Endothelial cell of umbilical vein (primary cell): ENCODE data around the gene CCDC138. TPM values are rescaled to one million over a fixed set of nuclear protein-coding genes. Genes with fewer than 3 reads are reported as not detected.

ENCODE experiments used
- BruUV-seq: library from RNA; stranded (reverse); fragments of 400-500 nt; replicated peaks from 2 replicates; lab custom pipeline; 2021; lab: Mats Ljungman, UMichigan
- CTCF ChIA-PET: fragments of 300-600, 350-600 bp; sonication (Branson Sonifier 250); formaldehyde crosslinking; loops from one replicate; lab custom pipeline; 2021; ENCODE audit warnings: antibody characterized with exemption, inconsistent platforms; lab: Charles Lee
- POLR2A ChIA-PET: fragments of 300-600, 350-600 bp; sonication (Branson Sonifier 250); formaldehyde crosslinking; loops from one replicate; lab custom pipeline; 2021; ENCODE audit warnings: antibody characterized with exemption, inconsistent platforms; lab: Charles Lee
- DNase-seq: peaks from one replicate; pipeline ENCODE4 v3.0.0-alpha.2; 2011; ENCODE audit warnings: low read depth, low spot score
- FAIRE-seq: peaks from 2 replicates; lab custom pipeline; 2011; peaks lifted over from hg19 to GRCh38; lab: Jason Lieb, UNC
- H2AFZ ChIP-seq: 2 replicates; pipeline ENCODE4 v1.6.0; 2012; ENCODE audit warnings: low read depth, low read length, control low read depth, inconsistent platforms
- H3K27ac ChIP-seq: 2 replicates; pipeline ENCODE4 v1.5.1; 2011; ENCODE audit warnings: low read depth, mild to moderate bottlenecking, control low read depth, low read length, moderate library complexity; ENCODE audit not compliant: insufficient read depth
- H3K27me3 ChIP-seq, 2 experiments: 2 replicates each; pipeline versions ENCODE4 v1.6.0 to v1.6.1; 2011; ENCODE audit warnings: low read length in 2 of 2, mixed read lengths in 1 of 2; ENCODE audit not compliant: control insufficient read depth in 2 of 2, insufficient read depth in 2 of 2
- H3K36me3 ChIP-seq, 2 experiments: 2 replicates in 1 of 2; 3 replicates in 1 of 2; pipeline ENCODE4 v1.5.1; 2011; ENCODE audit warnings: low read length in 2 of 2, mild to moderate bottlenecking in 1 of 2, moderate library complexity in 1 of 2; ENCODE audit not compliant: control insufficient read depth in 2 of 2, insufficient read depth in 2 of 2; ENCODE audit errors: extremely low read depth in 1 of 2
- H3K4me1 ChIP-seq: 3 replicates; pipeline ENCODE4 v1.5.1; 2011; ENCODE audit warnings: mild to moderate bottlenecking, low read length; ENCODE audit not compliant: control insufficient read depth, insufficient read depth; ENCODE audit errors: extremely low read depth
- H3K4me2 ChIP-seq: 2 replicates; pipeline ENCODE4 v1.6.1; 2011; ENCODE audit warnings: low read length, control low read depth, mixed read lengths; ENCODE audit not compliant: insufficient read depth
- H3K4me3 ChIP-seq, 3 experiments: fragments of 200-600 bp in 1 of 3; sonication (generic), shearing (Covaris generic) in 1 of 3; replicated peaks in 1 of 3; 2 replicates each; pipeline ENCODE4 v1.5.1; 2011 to 2016; ENCODE audit warnings: control low read depth in 3 of 3, low read length in 3 of 3, mild to moderate bottlenecking in 2 of 3, inconsistent platforms in 1 of 3, low read depth in 1 of 3, moderate library complexity in 1 of 3; ENCODE audit not compliant: insufficient read depth in 1 of 3
- H3K79me2 ChIP-seq: 2 replicates; pipeline ENCODE4 v1.6.0; 2012; ENCODE audit warnings: low read length, inconsistent platforms; ENCODE audit not compliant: control insufficient read depth, insufficient read depth
- H3K9ac ChIP-seq: replicated peaks from 2 replicates; pipeline ENCODE3; 2011; ENCODE audit warnings: low read length, control low read depth; ENCODE audit not compliant: insufficient read depth; ENCODE audit errors: extremely low read depth
- H3K9me1 ChIP-seq: replicated peaks from 3 replicates; pipeline ENCODE4 v1.6.0; 2011; ENCODE audit warnings: mild to moderate bottlenecking, low read length; ENCODE audit not compliant: control insufficient read depth, insufficient read depth; ENCODE audit errors: extremely low read depth
- H3K9me3 ChIP-seq: replicated peaks from 2 replicates; pipeline ENCODE4 v1.5.1; 2012; ENCODE audit warnings: low read length, inconsistent platforms; ENCODE audit not compliant: control insufficient read depth, insufficient read depth
- H4K20me1 ChIP-seq: replicated peaks from 2 replicates; pipeline ENCODE3; 2011; ENCODE audit warnings: mild to moderate bottlenecking, low read length; ENCODE audit not compliant: control insufficient read depth, insufficient read depth; ENCODE audit errors: extremely low read depth
- CTCF ChIP-seq, 2 donors: IDR thresholded peaks; 1 replicate in 1 of 2; 2 replicates in 1 of 2; pipeline ENCODE4 v1.5.1; 2011; ENCODE audit warnings: low read length in 2 of 2, mild to moderate bottlenecking in 2 of 2, moderate library complexity in 2 of 2, control low read depth in 1 of 2, inconsistent platforms in 1 of 2, low read depth in 1 of 2; ENCODE audit not compliant: insufficient read depth in 1 of 2; ENCODE audit errors: extremely low read depth in 1 of 2
- EZH2 ChIP-seq: IDR thresholded peaks from 2 replicates; pipeline ENCODE4 v1.6.1; 2012; ENCODE audit warnings: borderline replicate concordance, low read depth, mild to moderate bottlenecking, moderate library complexity, low read length, inconsistent platforms; ENCODE audit not compliant: severe bottlenecking
- FOS ChIP-seq: IDR thresholded peaks from 2 replicates; pipeline ENCODE4 v1.6.1; 2011; ENCODE audit warnings: mild to moderate bottlenecking, low read length, moderate library complexity, borderline replicate concordance; ENCODE audit not compliant: insufficient read depth
- GATA2 ChIP-seq: IDR thresholded peaks from 2 replicates; pipeline ENCODE4 v1.7.0; 2011; ENCODE audit warnings: low read depth, mild to moderate bottlenecking, moderate library complexity, mixed read lengths, low read length; ENCODE audit not compliant: insufficient read length, insufficient read depth
- JUN ChIP-seq: IDR thresholded peaks from 2 replicates; pipeline ENCODE4 v1.6.1; 2011; ENCODE audit warnings: borderline replicate concordance, low read depth; ENCODE audit not compliant: insufficient read length, insufficient read depth
- MAX ChIP-seq: IDR thresholded peaks from 2 replicates; pipeline ENCODE4 v1.6.1; 2011; ENCODE audit not compliant: insufficient read depth, insufficient read length
- MYC ChIP-seq: IDR thresholded peaks from one replicate; pipeline ENCODE4 v1.6.1; 2011; ENCODE audit warnings: mild to moderate bottlenecking, low read depth, low read length
- POLR2A ChIP-seq: IDR thresholded peaks from 2 replicates; pipeline ENCODE4 v1.6.1; 2012; ENCODE audit warnings: low read depth, mild to moderate bottlenecking, control low read depth, low read length
- POLR2AphosphoS5 ChIP-seq: IDR thresholded peaks from 2 replicates; pipeline ENCODE4 v1.6.1; 2012; ENCODE audit warnings: low read depth, mild to moderate bottlenecking, control low read depth, low read length, moderate library complexity; ENCODE audit not compliant: insufficient read depth
- dilution Hi-C: fragments of 300-500 bp; cut with MboI; formaldehyde crosslinking; loops from one replicate; pipeline ENCODE4 v1.15.0; 2019; ENCODE audit warnings: low sequenced_read_pairs; ENCODE audit not compliant: extremely low pct_ligation_motif_present
- intact Hi-C: fragments of 100-400 bp; cut with micrococcal nuclease; formaldehyde crosslinking; loops from one replicate; pipeline ENCODE4 v1.10.0; 2022
- polyA plus RNA-seq, 4 experiments: library from polyadenylated mRNA; depleted of rRNA in 3 of 4; stranded (reverse) in 3 of 4; unstranded in 1 of 4; fragments of >200 nt; gene quantifications; 2 replicates each; pipeline versions ENCODE4 v1.2.1 to v1.2.3, GENCODE V29; 2011 to 2012; ENCODE audit warnings: missing spikeins in 1 of 4
- total RNA-seq: library from RNA; stranded (reverse); gene quantifications from 2 replicates; pipeline ENCODE4 v1.2.3, GENCODE V29; 2021

Gene CCDC138
- total and polyA plus RNA-seq, 2 donors (not counting 3 experiments of a cell fraction or from before 2014, with no cell fraction given) = 1.5 to 10.8 TPM

GRCh38 chr2:108911401-108911800, 124.8 kb downstream of the CCDC138 start:
- Histone ChIP-seq H3K4me3 (no peak overlapping the region), H3K4me2 (no peak overlapping the region), H3K9ac (no peak overlapping the region), H3K79me2 (no peaks in the 10 kb centered on the region), H2AFZ (no peak overlapping the region), H3K9me1 (no peaks in the 10 kb centered on the region), H3K9me3 (no peaks in the 10 kb centered on the region), H3K36me3 (no peaks in the 10 kb centered on the region), H3K4me1 (no peaks in the 10 kb centered on the region), H3K27ac (no peak overlapping the region), H3K27me3 (no peaks in the 10 kb centered on the region), H4K20me1 (no peaks in the 10 kb centered on the region)
- CTCF ChIA-PET = interaction anchor here (1.0 kb wide), 1 partner anchor 599 kb away, joined by 3 read pairs; no protein-coding TSS in a partner anchor
- intact Hi-C loops (no loop called here), dilution Hi-C loops (no loop called here)
- no TSS peak for BruUV-seq
- DNase-seq (no peak), FAIRE-seq (no peak)
- no peak for TF ChIP-seq JUN
- TF ChIP-seq CTCF (IDR thresholded peaks at IDR 0.05; ENCODE audit: extremely low read depth in 1 of 2, insufficient read depth in 1 of 2, low read depth in 1 of 2, low read length in 2 of 2) = no peak
- TF ChIP-seq FOS = no peak
- no peak for TF ChIP-seq MAX
- TF ChIP-seq EZH2 = no peak
- TF ChIP-seq GATA2 = no peak
- TF ChIP-seq POLR2A = no peak
- no peak for TF ChIP-seq MYC
- no peak for TF ChIP-seq POLR2AphosphoS5
- POLR2A ChIA-PET = no interaction called here
